ENCODE data around the gene ZNF516. TPM values are rescaled to one million over a fixed set of nuclear protein-coding genes. Genes with fewer than 3 reads are reported as not detected.

The ZNF516 gene
- total and polyA plus RNA-seq, 10 of the 15 experiments (the other 5 are each of a cell fraction or from before 2014, with no cell fraction given) = 2.0 to 32.0 (median 8.3) TPM

- no peaks in the 10 kb centered on the region for H4K20me1 ChIP-seq (ENCODE audit: control insufficient read depth, insufficient read depth)
Observed at GRCh38 chr18:76396792-76397191, 98.2 kb downstream of the ZNF516 start.

More at GRCh38 chr18:76396792-76397191, 98.2 kb downstream of the ZNF516 start:
- WGBS (ENCODE audit: insufficient coverage, insufficient replicate concordance, low lambda C conversion rate, missing lambda C conversion rate) = 42% methylated on average over 9 of the region's 9 CpGs
- FAIRE-seq (no peak), DNase-seq (ENCODE audit: low read depth, low spot score) (no peak), ATAC-seq (no peak)
- TF ChIP-seq SMC3 (IDR thresholded peaks at IDR 0.05; ENCODE audit: borderline replicate concordance, low read length) (no peak), ZBTB4 (CRISPR knock-in tag; IDR thresholded peaks at IDR 0.05) (no peak), CREB1 (IDR thresholded peaks at IDR 0.05; ENCODE audit: low read depth) (no peak), TCF7 (IDR thresholded peaks at IDR 0.05; ENCODE audit: borderline replicate concordance) (no peak), MYC (IDR thresholded peaks at IDR 0.05; ENCODE audit: insufficient read depth, insufficient read length, insufficient replicate concordance, low read length, severe bottlenecking) (no peak), RFX5 (IDR thresholded peaks at IDR 0.05; ENCODE audit: low read depth, low read length) (no peak), ZNF207 (IDR thresholded peaks at IDR 0.05; ENCODE audit: borderline replicate concordance) (no peak), EED (IDR thresholded peaks at IDR 0.05; ENCODE audit: low read depth) (no peak), GATAD2B (conservative IDR thresholded peaks at IDR 0.05; ENCODE audit: low read depth) (no peak), SRF (IDR thresholded peaks at IDR 0.05; ENCODE audit: low read depth in 2 of 2, low read length in 2 of 2) (no peak)
- TF ChIP-seq, protein P1, sequence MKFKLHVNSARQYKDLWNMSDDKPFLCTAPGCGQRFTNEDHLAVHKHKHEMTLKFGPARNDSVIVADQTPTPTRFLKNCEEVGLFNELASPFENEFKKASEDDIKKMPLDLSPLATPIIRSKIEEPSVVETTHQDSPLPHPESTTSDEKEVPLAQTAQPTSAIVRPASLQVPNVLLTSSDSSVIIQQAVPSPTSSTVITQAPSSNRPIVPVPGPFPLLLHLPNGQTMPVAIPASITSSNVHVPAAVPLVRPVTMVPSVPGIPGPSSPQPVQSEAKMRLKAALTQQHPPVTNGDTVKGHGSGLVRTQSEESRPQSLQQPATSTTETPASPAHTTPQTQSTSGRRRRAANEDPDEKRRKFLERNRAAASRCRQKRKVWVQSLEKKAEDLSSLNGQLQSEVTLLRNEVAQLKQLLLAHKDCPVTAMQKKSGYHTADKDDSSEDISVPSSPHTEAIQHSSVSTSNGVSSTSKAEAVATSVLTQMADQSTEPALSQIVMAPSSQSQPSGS (IDR thresholded peaks at IDR 0.05; ENCODE audit: low read length) = no peak
- TF ChIP-seq, protein P2, sequence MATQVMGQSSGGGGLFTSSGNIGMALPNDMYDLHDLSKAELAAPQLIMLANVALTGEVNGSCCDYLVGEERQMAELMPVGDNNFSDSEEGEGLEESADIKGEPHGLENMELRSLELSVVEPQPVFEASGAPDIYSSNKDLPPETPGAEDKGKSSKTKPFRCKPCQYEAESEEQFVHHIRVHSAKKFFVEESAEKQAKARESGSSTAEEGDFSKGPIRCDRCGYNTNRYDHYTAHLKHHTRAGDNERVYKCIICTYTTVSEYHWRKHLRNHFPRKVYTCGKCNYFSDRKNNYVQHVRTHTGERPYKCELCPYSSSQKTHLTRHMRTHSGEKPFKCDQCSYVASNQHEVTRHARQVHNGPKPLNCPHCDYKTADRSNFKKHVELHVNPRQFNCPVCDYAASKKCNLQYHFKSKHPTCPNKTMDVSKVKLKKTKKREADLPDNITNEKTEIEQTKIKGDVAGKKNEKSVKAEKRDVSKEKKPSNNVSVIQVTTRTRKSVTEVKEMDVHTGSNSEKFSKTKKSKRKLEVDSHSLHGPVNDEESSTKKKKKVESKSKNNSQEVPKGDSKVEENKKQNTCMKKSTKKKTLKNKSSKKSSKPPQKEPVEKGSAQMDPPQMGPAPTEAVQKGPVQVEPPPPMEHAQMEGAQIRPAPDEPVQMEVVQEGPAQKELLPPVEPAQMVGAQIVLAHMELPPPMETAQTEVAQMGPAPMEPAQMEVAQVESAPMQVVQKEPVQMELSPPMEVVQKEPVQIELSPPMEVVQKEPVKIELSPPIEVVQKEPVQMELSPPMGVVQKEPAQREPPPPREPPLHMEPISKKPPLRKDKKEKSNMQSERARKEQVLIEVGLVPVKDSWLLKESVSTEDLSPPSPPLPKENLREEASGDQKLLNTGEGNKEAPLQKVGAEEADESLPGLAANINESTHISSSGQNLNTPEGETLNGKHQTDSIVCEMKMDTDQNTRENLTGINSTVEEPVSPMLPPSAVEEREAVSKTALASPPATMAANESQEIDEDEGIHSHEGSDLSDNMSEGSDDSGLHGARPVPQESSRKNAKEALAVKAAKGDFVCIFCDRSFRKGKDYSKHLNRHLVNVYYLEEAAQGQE (IDR thresholded peaks at IDR 0.05; ENCODE audit: low read depth, low read length) = no peak
- no TSS peak for BruUV-seq (replicated peaks)
- Histone ChIP-seq H2AFZ (ENCODE audit: control insufficient read depth, low read depth, low read length) (no peak overlapping the region), H3K9ac (ENCODE audit: control insufficient read depth, insufficient read depth, low read length) (no peak overlapping the region), H3K4me1 (ENCODE audit: control insufficient read depth, insufficient read depth, low read length) (no peaks in the 10 kb centered on the region), H3K4me2 (ENCODE audit: control insufficient read depth, insufficient read depth) (no peak overlapping the region), H3K27me3 (replicated peaks in 1 of 2; ENCODE audit: control insufficient read depth in 2 of 2, insufficient read depth in 2 of 2, low read length in 1 of 2) (no peaks in the 10 kb centered on the region), H3K4me3 (no peak overlapping the region), H3K27ac (ENCODE audit: control insufficient read depth, insufficient read depth) (no peak overlapping the region), H3K9me3 (replicated peaks; ENCODE audit: control insufficient read depth, insufficient read depth, low read length) (no peaks in the 10 kb centered on the region), H3K79me2 (ENCODE audit: control insufficient read depth, insufficient read depth, low read length) (peaks cover 5% of the 10 kb centered on the region), H3K36me3 (ENCODE audit: control insufficient read depth in 2 of 2, insufficient read depth in 2 of 2, low read length in 1 of 2) (peaks cover 0 to 2% of the 10 kb centered on the region in 2 experiments; a peak in 1 of 4 replicates)
- intact Hi-C loops (cut with micrococcal nuclease; ENCODE audit: unreplicated experiment) = no loop called here
- POLR2A ChIA-PET = no interaction called here
- in situ Hi-C loops (cut with MboI) = loop anchor here (5.0 kb wide), 1 partner anchor 311 kb away; no protein-coding TSS in a partner anchor
- SMC1A ChIA-PET (ENCODE audit: uncharacterized antibody, unreplicated experiment) = interaction anchor here (1.0 to 4.3 kb wide), 2 partner anchors 34 to 291 kb away, joined by 3 to 16 read pairs; no protein-coding TSS in a partner anchor
- RAD21 ChIA-PET (ENCODE audit: unreplicated experiment) = interaction anchor here (1.3 kb wide), 1 partner anchor 313 kb away, joined by 3 read pairs; no protein-coding TSS in a partner anchor
- CTCF ChIA-PET = interaction anchor here (1.0 to 6.3 kb wide), 3 partner anchors 223 to 314 kb away, joined by 4 to 72 read pairs (median 53); no protein-coding TSS in a partner anchor

Measured in GM12878 (cell line).